ENCODE data around the gene KIR3DL3. TPM values are rescaled to one million over a fixed set of nuclear protein-coding genes. Genes with fewer than 3 reads are reported as not detected.
"Not testable (repeated sequence)": the region's sequence is repeated elsewhere in the genome, so short reads cannot be mapped to it uniquely, and the experiment has no call there.

The KIR3DL3 gene
- total and polyA plus RNA-seq, 2 donors = 0.05 TPM; not detected in 1

GRCh38 chr19:54744080-54744479 is 19.8 kb downstream of the KIR3DL3 start:
- not testable (repeated sequence) for H3K36me3 ChIP-seq (ENCODE audit: control insufficient read depth in 2 of 2, insufficient read depth in 2 of 2, low read length in 1 of 2); H3K27ac ChIP-seq (ENCODE audit: low read depth in 1 of 2, low read length in 1 of 2); H3K27me3 ChIP-seq (ENCODE audit: control insufficient read depth in 2 of 2, insufficient read depth in 1 of 2, low read length in 1 of 2); H3K4me1 ChIP-seq (ENCODE audit: control insufficient read depth in 2 of 2, insufficient read depth in 2 of 2, low read length in 2 of 2); DNase-seq (ENCODE audit: low read depth in 6 of 9, low spot score in 9 of 9); H3K9me3 ChIP-seq (ENCODE audit: control insufficient read depth in 2 of 2, insufficient read depth in 1 of 2, low read length in 1 of 2); H3K4me3 ChIP-seq (ENCODE audit: low read length in 2 of 2)
- 82% methylated on average over 5 of the region's 5 CpGs for WGBS

DNA sequence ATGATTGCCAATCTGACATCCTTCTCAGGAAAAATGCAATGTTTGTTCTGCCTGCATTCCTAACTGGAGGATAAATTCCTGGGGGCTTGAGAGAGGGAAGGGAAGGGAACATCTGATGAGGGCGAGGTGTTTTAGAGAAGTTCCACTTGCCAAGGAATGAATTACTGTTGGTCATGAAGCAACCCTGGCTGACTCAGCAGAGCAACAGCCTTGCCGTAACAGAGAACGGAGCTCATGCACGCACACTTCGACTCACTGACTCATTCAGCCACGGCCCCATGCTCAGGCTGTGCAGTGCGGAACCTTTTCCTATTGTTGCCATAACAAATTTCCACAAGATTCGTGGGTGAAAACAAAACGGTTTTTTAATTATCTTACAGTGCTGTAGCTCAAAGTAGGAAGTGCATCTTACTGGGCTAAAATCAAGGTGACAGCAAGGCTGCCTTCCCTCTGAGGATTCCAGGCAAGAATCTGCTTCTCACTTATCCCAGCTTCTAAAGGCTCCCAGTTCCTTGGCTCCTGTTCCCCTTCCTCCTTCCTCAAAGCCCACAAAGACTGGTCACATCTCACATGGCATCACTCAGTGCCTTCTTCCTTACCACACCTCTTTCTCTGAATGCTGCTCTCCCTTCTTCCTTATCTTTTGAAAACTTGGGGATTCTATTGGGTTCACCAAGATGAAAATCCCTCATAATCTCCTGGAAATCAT is 23.5 kb downstream of the KIR3DL3 start:
- not testable (repeated sequence) for H3K36me3 ChIP-seq (ENCODE audit: control insufficient read depth in 2 of 2, insufficient read depth in 2 of 2, low read length in 1 of 2); H3K27me3 ChIP-seq (ENCODE audit: control insufficient read depth in 2 of 2, insufficient read depth in 1 of 2, low read length in 1 of 2); DNase-seq (ENCODE audit: low read depth in 6 of 9, low spot score in 9 of 9); H3K4me1 ChIP-seq (ENCODE audit: control insufficient read depth in 2 of 2, insufficient read depth in 2 of 2, low read length in 2 of 2); H3K9me3 ChIP-seq (ENCODE audit: control insufficient read depth in 2 of 2, insufficient read depth in 1 of 2, low read length in 1 of 2); H3K27ac ChIP-seq (ENCODE audit: low read depth in 1 of 2, low read length in 1 of 2); H3K4me3 ChIP-seq (ENCODE audit: low read length in 2 of 2)
- 64% methylated on average over 9 of the region's 9 CpGs for WGBS

GRCh38 chr19:54750276-54750675 is 26.0 kb downstream of the KIR3DL3 start:
- not testable (repeated sequence) for H3K4me3 ChIP-seq (ENCODE audit: low read length in 2 of 2); H3K4me1 ChIP-seq (ENCODE audit: control insufficient read depth in 2 of 2, insufficient read depth in 2 of 2, low read length in 2 of 2); DNase-seq (ENCODE audit: low read depth in 6 of 9, low spot score in 9 of 9); H3K36me3 ChIP-seq (ENCODE audit: control insufficient read depth in 2 of 2, insufficient read depth in 2 of 2, low read length in 1 of 2); H3K27me3 ChIP-seq (ENCODE audit: control insufficient read depth in 2 of 2, insufficient read depth in 1 of 2, low read length in 1 of 2); H3K9me3 ChIP-seq (ENCODE audit: control insufficient read depth in 2 of 2, insufficient read depth in 1 of 2, low read length in 1 of 2); H3K27ac ChIP-seq (ENCODE audit: low read depth in 1 of 2, low read length in 1 of 2)
- WGBS = 45% methylated on average over 6 of the region's 6 CpGs

- not testable (repeated sequence) for H3K36me3 ChIP-seq (ENCODE audit: control insufficient read depth in 2 of 2, insufficient read depth in 2 of 2, low read length in 1 of 2); H3K4me3 ChIP-seq (ENCODE audit: low read length in 2 of 2); DNase-seq (ENCODE audit: low read depth in 6 of 9, low spot score in 9 of 9); H3K9me3 ChIP-seq (ENCODE audit: control insufficient read depth in 2 of 2, insufficient read depth in 1 of 2, low read length in 1 of 2); H3K27me3 ChIP-seq (ENCODE audit: control insufficient read depth in 2 of 2, insufficient read depth in 1 of 2, low read length in 1 of 2); H3K4me1 ChIP-seq (ENCODE audit: control insufficient read depth in 2 of 2, insufficient read depth in 2 of 2, low read length in 2 of 2); H3K27ac ChIP-seq (ENCODE audit: low read depth in 1 of 2, low read length in 1 of 2)
- 79% methylated on average over 11 of the region's 12 CpGs for WGBS
These were observed 32.2 kb downstream of the KIR3DL3 start for GRCh38 chr19:54756204-54757110.

GRCh38 chr19:54758577-54758976 is 34.3 kb downstream of the KIR3DL3 start:
- not testable (repeated sequence) for H3K4me3 ChIP-seq (ENCODE audit: low read length in 2 of 2); H3K36me3 ChIP-seq (ENCODE audit: control insufficient read depth in 2 of 2, insufficient read depth in 2 of 2, low read length in 1 of 2); H3K27me3 ChIP-seq (ENCODE audit: control insufficient read depth in 2 of 2, insufficient read depth in 1 of 2, low read length in 1 of 2); H3K27ac ChIP-seq (ENCODE audit: low read depth in 1 of 2, low read length in 1 of 2); H3K4me1 ChIP-seq (ENCODE audit: control insufficient read depth in 2 of 2, insufficient read depth in 2 of 2, low read length in 2 of 2); H3K9me3 ChIP-seq (ENCODE audit: control insufficient read depth in 2 of 2, insufficient read depth in 1 of 2, low read length in 1 of 2); DNase-seq (ENCODE audit: low read depth in 6 of 9, low spot score in 9 of 9)
- 66% methylated on average over 6 of the region's 6 CpGs for WGBS

DNA sequence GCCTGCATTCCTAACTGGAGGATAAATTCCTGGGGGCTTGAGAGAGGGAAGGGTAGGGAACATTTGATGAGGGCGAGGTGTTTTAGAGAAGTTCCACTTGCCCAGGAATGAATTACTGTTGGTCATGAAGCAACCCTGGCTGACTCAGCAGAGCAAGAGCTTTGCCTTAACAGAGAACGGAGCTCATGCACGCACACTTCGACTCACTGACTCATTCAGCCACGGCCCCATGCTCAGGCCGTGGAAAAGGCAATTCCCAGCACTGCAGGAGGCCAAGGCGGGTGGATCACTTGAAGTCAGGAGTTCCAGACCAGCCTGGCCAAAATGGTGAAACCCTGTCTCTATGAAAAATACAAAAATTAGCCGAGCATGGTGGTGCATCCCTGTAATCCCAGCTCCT is 40.0 kb downstream of the KIR3DL3 start:
- DNase-seq (ENCODE audit: low read depth in 6 of 9, low spot score in 9 of 9); H3K36me3 ChIP-seq (ENCODE audit: control insufficient read depth in 2 of 2, insufficient read depth in 2 of 2, low read length in 1 of 2); H3K4me1 ChIP-seq (ENCODE audit: control insufficient read depth in 2 of 2, insufficient read depth in 2 of 2, low read length in 2 of 2); H3K4me3 ChIP-seq (ENCODE audit: low read length in 2 of 2); H3K27me3 ChIP-seq (ENCODE audit: control insufficient read depth in 2 of 2, insufficient read depth in 1 of 2, low read length in 1 of 2); H3K9me3 ChIP-seq (ENCODE audit: control insufficient read depth in 2 of 2, insufficient read depth in 1 of 2, low read length in 1 of 2); H3K27ac ChIP-seq (ENCODE audit: low read depth in 1 of 2, low read length in 1 of 2): not testable (repeated sequence)
- 86% methylated on average over 8 of the region's 8 CpGs for WGBS

GRCh38 chr19:54766464-54766863 is 42.2 kb downstream of the KIR3DL3 start:
- 87% methylated on average over 4 of the region's 4 CpGs for whole genome bisulfite sequencing

DNA sequence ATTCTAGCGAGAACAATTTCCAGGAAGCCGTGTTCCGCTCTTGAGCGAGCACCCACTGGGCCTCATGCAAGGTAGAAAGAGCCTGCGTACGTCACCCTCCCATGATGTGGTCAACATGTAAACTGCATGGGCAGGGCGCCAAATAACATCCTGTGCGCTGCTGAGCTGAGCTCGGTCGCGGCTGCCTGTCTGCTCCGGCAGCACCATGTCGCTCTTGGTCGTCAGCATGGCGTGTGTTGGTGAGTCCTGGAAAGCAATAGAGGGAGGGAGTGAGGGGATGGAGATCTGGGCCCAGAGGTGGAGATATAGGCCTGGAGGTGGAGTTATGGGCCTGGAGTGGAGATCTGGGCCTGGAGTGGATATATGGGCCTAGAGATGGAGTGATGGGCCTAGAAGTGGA is 45.4 kb downstream of the KIR3DL3 start, which contains the start of gene KIR2DL1:
Gene KIR2DL1, plus strand, starts transcription at position 148 of the 400 bp plus-strand sequence. Its CDS starts 58 bp downstream, at position 206.
- H3K27me3 ChIP-seq (ENCODE audit: control insufficient read depth in 2 of 2, insufficient read depth in 1 of 2, low read length in 1 of 2); H3K27ac ChIP-seq (ENCODE audit: low read depth in 1 of 2, low read length in 1 of 2); H3K36me3 ChIP-seq (ENCODE audit: control insufficient read depth in 2 of 2, insufficient read depth in 2 of 2, low read length in 1 of 2); H3K4me3 ChIP-seq (ENCODE audit: low read length in 2 of 2); H3K4me1 ChIP-seq (ENCODE audit: control insufficient read depth in 2 of 2, insufficient read depth in 2 of 2, low read length in 2 of 2); DNase-seq (ENCODE audit: low read depth in 6 of 9, low spot score in 9 of 9); H3K9me3 ChIP-seq (ENCODE audit: control insufficient read depth in 2 of 2, insufficient read depth in 1 of 2, low read length in 1 of 2): not testable (repeated sequence)
- 96% methylated on average over 15 of the region's 15 CpGs for WGBS

More at GRCh38 chr19:54766464-54766863, 42.2 kb downstream of the KIR3DL3 start:
- H3K4me3 ChIP-seq (ENCODE audit: low read length in 2 of 2); H3K9me3 ChIP-seq (ENCODE audit: control insufficient read depth in 2 of 2, insufficient read depth in 1 of 2, low read length in 1 of 2); H3K4me1 ChIP-seq (ENCODE audit: control insufficient read depth in 2 of 2, insufficient read depth in 2 of 2, low read length in 2 of 2); DNase-seq (ENCODE audit: low read depth in 6 of 9, low spot score in 9 of 9); H3K27me3 ChIP-seq (ENCODE audit: control insufficient read depth in 2 of 2, insufficient read depth in 1 of 2, low read length in 1 of 2); H3K36me3 ChIP-seq (ENCODE audit: control insufficient read depth in 2 of 2, insufficient read depth in 2 of 2, low read length in 1 of 2); H3K27ac ChIP-seq (ENCODE audit: low read depth in 1 of 2, low read length in 1 of 2): not testable (repeated sequence)

GRCh38 chr19:54770511-54770910 is 46.3 kb downstream of the KIR3DL3 start:
- not testable (repeated sequence) for H3K9me3 ChIP-seq (ENCODE audit: control insufficient read depth in 2 of 2, insufficient read depth in 1 of 2, low read length in 1 of 2); H3K4me1 ChIP-seq (ENCODE audit: control insufficient read depth in 2 of 2, insufficient read depth in 2 of 2, low read length in 2 of 2); H3K27me3 ChIP-seq (ENCODE audit: control insufficient read depth in 2 of 2, insufficient read depth in 1 of 2, low read length in 1 of 2); H3K27ac ChIP-seq (ENCODE audit: low read depth in 1 of 2, low read length in 1 of 2); H3K4me3 ChIP-seq (ENCODE audit: low read length in 2 of 2); DNase-seq (ENCODE audit: low read depth in 6 of 9, low spot score in 9 of 9); H3K36me3 ChIP-seq (ENCODE audit: control insufficient read depth in 2 of 2, insufficient read depth in 2 of 2, low read length in 1 of 2)
- 88% methylated on average over 4 of the region's 4 CpGs for WGBS

Measured in thymus (tissue), 11 donors.